8988T (cell line): Measurements from ENCODE around the gene ITSN2.
"Not testable (repeated sequence)": the region's sequence is repeated elsewhere in the genome, so short reads cannot be mapped to it uniquely, and the experiment has no call there.

ENCODE experiments used
- DNase-seq: peaks from one replicate; pipeline ENCODE4 v3.0.0; 2011

Gene ITSN2

GRCh38 chr2:24209389-24210105, 150.8 kb downstream of the ITSN2 start:
- DNase-seq, result no peak

GRCh38 chr2:24208490-24208889, 151.8 kb downstream of the ITSN2 start:
- no peak for DNase-seq

GRCh38 chr2:24207359-24207758, 153.0 kb downstream of the ITSN2 start:
- no peak for DNase-seq

GRCh38 chr2:24206714-24207113, 153.6 kb downstream of the ITSN2 start:
- no peak for DNase-seq

GRCh38 chr2:24206242-24206641, 154.1 kb downstream of the ITSN2 start:
- DNase-seq, result no peak

GRCh38 chr2:24205131-24205530, 155.2 kb downstream of the ITSN2 start:
- DNase-seq, result no peak

- DNase-seq, result no peak
Measured at GRCh38 chr2:24204505-24204904, 155.8 kb downstream of the ITSN2 start.

GRCh38 chr2:24203787-24204150, 156.6 kb downstream of the ITSN2 start:
- no peak for DNase-seq

- DNase-seq, result no peak
Measured at GRCh38 chr2:24203029-24203786, 157.1 kb downstream of the ITSN2 start.

- DNase-seq, result no peak
Measured at GRCh38 chr2:24200799-24201198, 159.5 kb downstream of the ITSN2 start.

- DNase-seq, result no peak
Measured at GRCh38 chr2:24199968-24200590, 160.3 kb downstream of the ITSN2 start.

GRCh38 chr2:24197213-24197612, 163.1 kb downstream of the ITSN2 start:
- not testable (repeated sequence) for DNase-seq

GRCh38 chr2:24191848-24192247, 168.5 kb downstream of the ITSN2 start:
- no peak for DNase-seq

- DNase-seq, result no peak
Measured at GRCh38 chr2:24191156-24191555, 169.2 kb downstream of the ITSN2 start.

- no peak for DNase-seq
Measured at GRCh38 chr2:24190503-24190902, 169.8 kb downstream of the ITSN2 start.

- DNase-seq, result no peak
Measured at GRCh38 chr2:24189551-24189950, 170.8 kb downstream of the ITSN2 start.

GRCh38 chr2:24183366-24184069, 176.8 kb downstream of the ITSN2 start:
- DNase-seq, result no peak

- no peak for DNase-seq
Measured at GRCh38 chr2:24182507-24182906, 177.8 kb downstream of the ITSN2 start.

- DNase-seq, result no peak
Measured at GRCh38 chr2:24181849-24182248, 178.5 kb downstream of the ITSN2 start.

GRCh38 chr2:24179683-24180082, 180.7 kb downstream of the ITSN2 start:
- DNase-seq, result no peak

- DNase-seq, result no peak
Measured at GRCh38 chr2:24176326-24176725, 184.0 kb downstream of the ITSN2 start.

GRCh38 chr2:24175631-24176187, 184.6 kb downstream of the ITSN2 start:
- DNase-seq, result no peak

GRCh38 chr2:24174851-24175277, 185.5 kb downstream of the ITSN2 start, which contains the start of gene FAM228A:
Gene FAM228A, plus strand, starts transcription at chr2:24175053. Its CDS starts 428 bp downstream, at chr2:24175481.
- no peak for DNase-seq
